Osteocyte (in vitro differentiated cells): ENCODE measurements around the gene DOLK. TPM values are rescaled to one million over a fixed set of nuclear protein-coding genes. Genes with fewer than 3 reads are reported as not detected.

Experiments used
- DNase-seq: peaks from one replicate; pipeline ENCODE4 v3.0.0; 2021; ENCODE audit warnings: mixed read lengths; ENCODE audit not compliant: unreplicated experiment; ENCODE audit errors: extremely low spot score
- H3K27ac Mint-ChIP-seq: one replicate; pipeline ENCODE4 v1.8.0; 2021; ENCODE audit warnings: mild to moderate bottlenecking, mixed read lengths; ENCODE audit not compliant: unreplicated experiment
- H3K27me3 Mint-ChIP-seq: one replicate; pipeline ENCODE4 v1.8.0; 2021; ENCODE audit warnings: mixed read lengths; ENCODE audit not compliant: unreplicated experiment
- H3K36me3 Mint-ChIP-seq: one replicate; pipeline ENCODE4 v1.8.0; 2021; ENCODE audit warnings: mixed read lengths; ENCODE audit not compliant: unreplicated experiment
- H3K4me1 Mint-ChIP-seq: one replicate; pipeline ENCODE4 v1.8.0; 2021; ENCODE audit warnings: mixed read lengths; ENCODE audit not compliant: unreplicated experiment
- H3K4me3 Mint-ChIP-seq: one replicate; pipeline ENCODE4 v1.8.0; 2021; ENCODE audit warnings: mild to moderate bottlenecking, moderate library complexity, mixed read lengths; ENCODE audit not compliant: unreplicated experiment
- H3K9me3 Mint-ChIP-seq: one replicate; pipeline ENCODE4 v1.8.0; 2021; ENCODE audit warnings: mixed read lengths; ENCODE audit not compliant: unreplicated experiment
- CTCF ChIP-seq: fragments of 200-600 bp; sonication (generic); IDR thresholded peaks from 2 replicates; pipeline ENCODE4 v1.5.0; 2021; ENCODE audit warnings: antibody characterized with exemption, mild to moderate bottlenecking, moderate library complexity
- total RNA-seq: library from RNA; stranded (reverse); gene quantifications from 2 replicates; pipeline ENCODE4 v1.2.1, GENCODE V29; 2021

The DOLK gene
- total RNA-seq, 1 donor from 2014 or later = 27.4 TPM

GRCh38 chr9:128910906-128911305, 36.5 kb downstream of the DOLK start:
- no peak for TF ChIP-seq CTCF
- H3K4me1 Mint-ChIP-seq = peaks cover 34% of the 10 kb centered on the region
- H3K4me3 Mint-ChIP-seq = no peak overlapping the region
- H3K27ac Mint-ChIP-seq = peak overlapping the region; percentile 45
- no peak for DNase-seq
- no peaks in the 10 kb centered on the region for H3K27me3 Mint-ChIP-seq
- H3K9me3 Mint-ChIP-seq = no peaks in the 10 kb centered on the region
- H3K36me3 Mint-ChIP-seq = peaks cover 31% of the 10 kb centered on the region

- TF ChIP-seq CTCF = no peak
- Mint-ChIP-seq H3K4me1 (peaks cover 30% of the 10 kb centered on the region), H3K36me3 (peaks cover 26% of the 10 kb centered on the region), H3K27me3 (no peaks in the 10 kb centered on the region), H3K9me3 (no peaks in the 10 kb centered on the region), H3K27ac (no peak overlapping the region), H3K4me3 (no peak overlapping the region)
- DNase-seq = no peak
Measured at GRCh38 chr9:128909859-128910258, 37.5 kb downstream of the DOLK start.

GRCh38 chr9:128908372-128908771, 39.0 kb downstream of the DOLK start:
- no peaks in the 10 kb centered on the region for H3K27me3 Mint-ChIP-seq
- no peak overlapping the region for H3K4me3 Mint-ChIP-seq
- no peak for TF ChIP-seq CTCF
- H3K27ac Mint-ChIP-seq = no peak overlapping the region
- DNase-seq = no peak
- no peaks in the 10 kb centered on the region for H3K9me3 Mint-ChIP-seq
- peaks cover 26% of the 10 kb centered on the region for H3K36me3 Mint-ChIP-seq
- H3K4me1 Mint-ChIP-seq = peaks cover 37% of the 10 kb centered on the region

GRCh38 chr9:128906741-128907140, 40.7 kb downstream of the DOLK start:
- Mint-ChIP-seq H3K4me1 (peaks cover 35% of the 10 kb centered on the region), H3K36me3 (peaks cover 26% of the 10 kb centered on the region), H3K4me3 (no peak overlapping the region), H3K27me3 (no peaks in the 10 kb centered on the region), H3K27ac (no peak overlapping the region), H3K9me3 (no peaks in the 10 kb centered on the region)
- no peak for DNase-seq
- no peak for TF ChIP-seq CTCF

- H3K4me1 Mint-ChIP-seq = peaks cover 27% of the 10 kb centered on the region
- peaks cover 26% of the 10 kb centered on the region for H3K36me3 Mint-ChIP-seq
- H3K27ac Mint-ChIP-seq = no peak overlapping the region
- DNase-seq = no peak
- no peaks in the 10 kb centered on the region for H3K9me3 Mint-ChIP-seq
- no peak for TF ChIP-seq CTCF
- H3K27me3 Mint-ChIP-seq = no peaks in the 10 kb centered on the region
- no peak overlapping the region for H3K4me3 Mint-ChIP-seq
Measured at GRCh38 chr9:128905964-128906363, 41.4 kb downstream of the DOLK start.
